ENCODE measurements around the gene DOCK7. TPM values are rescaled to one million over a fixed set of nuclear protein-coding genes. Genes with fewer than 3 reads are reported as not detected.

DOCK7 gene
- total RNA-seq, 6 experiments from 2014 or later: 93.3 to 115 (median 105) TPM

GRCh38 chr1:62450301-62450700 is 237.9 kb downstream of the DOCK7 start:
- no peaks in the 10 kb centered on the region; the same call in 1 of the 2 replicates for H3K27me3 Mint-ChIP-seq (ENCODE audit: insufficient read depth)
- no peaks in the 10 kb centered on the region for H3K9me3 Mint-ChIP-seq
- H3K4me3 Mint-ChIP-seq: no peak overlapping the region
- peaks cover 16% of the 10 kb centered on the region for H3K4me1 Mint-ChIP-seq (ENCODE audit: low read depth)
- H3K27ac Mint-ChIP-seq: no peak overlapping the region
- DNase-seq: no peak
- TF ChIP-seq CTCF (IDR thresholded peaks at IDR 0.05): no peak
- peaks cover 33% of the 10 kb centered on the region for H3K36me3 Mint-ChIP-seq (ENCODE audit: low read depth)

- peaks cover 12% of the 10 kb centered on the region for H3K4me1 Mint-ChIP-seq (ENCODE audit: low read depth)
- no peak for DNase-seq
- H3K36me3 Mint-ChIP-seq (ENCODE audit: low read depth): peaks cover 32% of the 10 kb centered on the region
- no peak for TF ChIP-seq CTCF (IDR thresholded peaks at IDR 0.05)
- H3K27ac Mint-ChIP-seq: no peak overlapping the region
- no peaks in the 10 kb centered on the region for H3K27me3 Mint-ChIP-seq (ENCODE audit: insufficient read depth)
- H3K9me3 Mint-ChIP-seq: no peaks in the 10 kb centered on the region
- no peak overlapping the region for H3K4me3 Mint-ChIP-seq
Measured at GRCh38 chr1:62448221-62448933, 239.8 kb downstream of the DOCK7 start.

- peaks cover 24% of the 10 kb centered on the region for H3K4me1 Mint-ChIP-seq (ENCODE audit: low read depth)
- no peak for TF ChIP-seq CTCF (IDR thresholded peaks at IDR 0.05)
- H3K4me3 Mint-ChIP-seq: no peak overlapping the region
- H3K27ac Mint-ChIP-seq: peak overlapping the region; percentile 5; the same call in 1 of the 2 replicates
- no peaks in the 10 kb centered on the region for H3K27me3 Mint-ChIP-seq (ENCODE audit: insufficient read depth)
- DNase-seq: no peak
- H3K9me3 Mint-ChIP-seq: no peaks in the 10 kb centered on the region
- H3K36me3 Mint-ChIP-seq (ENCODE audit: low read depth): peaks cover 18% of the 10 kb centered on the region
Measured at GRCh38 chr1:62444701-62445100, 243.5 kb downstream of the DOCK7 start.

- TF ChIP-seq CTCF (IDR thresholded peaks at IDR 0.05): no peak
- no peak overlapping the region; the same call in 1 of the 2 replicates for H3K27ac Mint-ChIP-seq
- peaks cover 25% of the 10 kb centered on the region for H3K36me3 Mint-ChIP-seq (ENCODE audit: low read depth)
- DNase-seq: peak; percentile 4
- peaks cover 2% of the 10 kb centered on the region; the same call in 1 of the 2 replicates for H3K27me3 Mint-ChIP-seq (ENCODE audit: insufficient read depth)
- H3K9me3 Mint-ChIP-seq: no peaks in the 10 kb centered on the region
- H3K4me3 Mint-ChIP-seq: peak overlapping the region; percentile 51
- H3K4me1 Mint-ChIP-seq (ENCODE audit: low read depth): peaks cover 48% of the 10 kb centered on the region
Measured at GRCh38 chr1:62439652-62440371, 248.4 kb downstream of the DOCK7 start.

- no peak for DNase-seq
- H3K27me3 Mint-ChIP-seq (ENCODE audit: insufficient read depth): peaks cover 2% of the 10 kb centered on the region; the same call in 1 of the 2 replicates
- TF ChIP-seq CTCF (IDR thresholded peaks at IDR 0.05): no peak
- peak overlapping the region; percentile 66 for H3K27ac Mint-ChIP-seq
- no peaks in the 10 kb centered on the region for H3K9me3 Mint-ChIP-seq
- H3K4me3 Mint-ChIP-seq: peak overlapping the region; percentile 91
- H3K4me1 Mint-ChIP-seq (ENCODE audit: low read depth): peaks cover 60% of the 10 kb centered on the region
- peaks cover 22% of the 10 kb centered on the region for H3K36me3 Mint-ChIP-seq (ENCODE audit: low read depth)
Measured at GRCh38 chr1:62438163-62438562, 250.0 kb downstream of the DOCK7 start.

All from HFFc6 (cell line).